SK-N-SH (cell line): Measurements from ENCODE around the gene CSRP3. TPM values are rescaled to one million over a fixed set of nuclear protein-coding genes. Genes with fewer than 3 reads are reported as not detected.
"Not testable (repeated sequence)": the region's sequence is repeated elsewhere in the genome, so short reads cannot be mapped to it uniquely, and the experiment has no call there.

ENCODE experiments used
- CTCF ChIA-PET: fragments of 300-600, 350-600 bp; formaldehyde crosslinking; extraction: SDS; loops from one replicate; lab custom pipeline; 2021; lab: Yijun Ruan, JAX
- POLR2A ChIA-PET: fragments of 350-600 bp; sonication (Branson Sonifier 250); formaldehyde crosslinking; extraction: SDS; loops from one replicate; lab custom pipeline; 2020; ENCODE audit warnings: antibody characterized with exemption, inconsistent platforms; lab: Yijun Ruan, JAX
- DNase-seq: peaks from one replicate; pipeline ENCODE4 v3.0.0; 2012
- H2AFZ ChIP-seq: fragments of 200-600 bp; sonication (generic); 2 replicates; pipeline ENCODE4 v1.8.1; 2016; ENCODE audit warnings: antibody characterized with exemption, mild to moderate bottlenecking, low read depth
- H3F3A ChIP-seq: fragments of 200-600 bp; sonication (generic); replicated peaks from 2 replicates; pipeline ENCODE3; 2016; ENCODE audit warnings: antibody characterized with exemption, mild to moderate bottlenecking; ENCODE audit not compliant: insufficient read depth
- H3K27ac ChIP-seq, 2 experiments: fragments of 200-500 bp in 1 of 2; fragments of 200-600 bp in 1 of 2; sonication (Bioruptor generic) in 1 of 2; sonication (generic), shearing (Covaris generic) in 1 of 2; 2 replicates each; pipeline versions ENCODE4 v1.5.1 to v1.6.1; 2014 to 2016; ENCODE audit warnings: low read depth in 2 of 2, inconsistent platforms in 1 of 2, low read length in 1 of 2, mild to moderate bottlenecking in 1 of 2, mixed read lengths in 1 of 2
- H3K27me3 ChIP-seq: fragments of 200-600 bp; sonication (generic), shearing (Covaris generic); 2 replicates; pipeline ENCODE4 v1.6.1; 2016; ENCODE audit warnings: mixed run types; ENCODE audit not compliant: insufficient read depth
- H3K36me3 ChIP-seq, 2 experiments: fragments of 200-500 bp in 1 of 2; fragments of 200-600 bp in 1 of 2; sonication (Bioruptor generic) in 1 of 2; sonication (generic) in 1 of 2; replicated peaks in 1 of 2; 2 replicates each; pipeline versions ENCODE3 to v1.5.1; 2014 to 2016; ENCODE audit warnings: low read length in 1 of 2, mild to moderate bottlenecking in 1 of 2; ENCODE audit not compliant: insufficient read depth in 2 of 2, control insufficient read depth in 1 of 2
- H3K4me1 ChIP-seq, 2 experiments: fragments of 200-500 bp in 1 of 2; fragments of 200-600 bp in 1 of 2; sonication (Bioruptor generic) in 1 of 2; sonication (generic), shearing (Covaris generic) in 1 of 2; 2 replicates each; pipeline versions ENCODE4 v1.5.1 to v1.6.1; 2014 to 2016; ENCODE audit warnings: low read depth in 1 of 2, low read length in 1 of 2, mixed run types in 1 of 2; ENCODE audit not compliant: insufficient read depth in 2 of 2, control insufficient read depth in 1 of 2
- H3K4me2 ChIP-seq: fragments of 200-600 bp; sonication (generic), shearing (Covaris generic); 2 replicates; pipeline ENCODE4 v1.6.1; 2017; ENCODE audit warnings: mixed run types
- H3K4me3 ChIP-seq, 2 experiments: fragments of 200-500 bp in 1 of 2; fragments of 200-600 bp in 1 of 2; sonication (Bioruptor generic) in 1 of 2; sonication (generic), shearing (Covaris generic) in 1 of 2; 2 replicates each; pipeline versions ENCODE4 v1.5.1 to v1.8.1; 2014 to 2016; ENCODE audit warnings: low read depth in 2 of 2, inconsistent platforms in 1 of 2, low read length in 1 of 2, mild to moderate bottlenecking in 1 of 2, mixed read lengths in 1 of 2, moderate library complexity in 1 of 2
- H3K79me2 ChIP-seq: fragments of 200-600 bp; sonication (generic); 2 replicates; pipeline ENCODE4 v1.8.1; 2017; ENCODE audit warnings: mild to moderate bottlenecking; ENCODE audit not compliant: insufficient read depth
- H3K9ac ChIP-seq: fragments of 200-600 bp; sonication (generic); 2 replicates; pipeline ENCODE4 v1.6.1; 2017; ENCODE audit warnings: mixed run types
- H3K9me2 ChIP-seq: fragments of 200-600 bp; sonication (generic); 2 replicates; pipeline ENCODE4 v1.6.1; 2017; ENCODE audit warnings: mixed run types
- H3K9me3 ChIP-seq: fragments of 200-600 bp; sonication (generic); 2 replicates; pipeline ENCODE4 v1.6.1; 2017; ENCODE audit warnings: mixed run types, mild to moderate bottlenecking, moderate library complexity
- H4K20me1 ChIP-seq: fragments of 200-600 bp; sonication (generic); 2 replicates; pipeline ENCODE4 v1.6.1; 2017; ENCODE audit warnings: mild to moderate bottlenecking, mixed run types; ENCODE audit not compliant: insufficient read depth
- CHD2 ChIP-seq: fragments of 150-350 bp; IDR thresholded peaks from 2 replicates; pipeline ENCODE4 v1.6.1; 2018; ENCODE audit warnings: low read length; ENCODE audit not compliant: partially characterized antibody
- ELF1 ChIP-seq: IDR thresholded peaks from 2 replicates; pipeline ENCODE4 v1.4.0; 2012
- EP300 ChIP-seq, 2 experiments: IDR thresholded peaks; 2 replicates each; pipeline versions ENCODE4 v1.4.0 to v1.6.1; 2012; ENCODE audit warnings: borderline replicate concordance in 1 of 2, low read depth in 1 of 2, low read length in 1 of 2
- EZH2phosphoT487 ChIP-seq: fragments of 200-600 bp; sonication (generic); IDR thresholded peaks from 2 replicates; pipeline ENCODE4 v1.6.1; 2017; ENCODE audit warnings: low read depth, mixed run types, mild to moderate bottlenecking, antibody characterized with exemption, moderate library complexity, borderline replicate concordance
- FOSL2 ChIP-seq: IDR thresholded peaks from 2 replicates; pipeline ENCODE4 v1.4.0; 2012; ENCODE audit warnings: low read depth, mild to moderate bottlenecking, moderate library complexity, borderline replicate concordance
- FOXJ3 ChIP-seq: sonication (generic); formaldehyde crosslinking; IDR thresholded peaks from 2 replicates; pipeline ENCODE4 v1.5.1; 2020; ENCODE audit warnings: mild to moderate bottlenecking, missing genetic modification reagents
- GABPA ChIP-seq: IDR thresholded peaks from 2 replicates; pipeline ENCODE4 v1.4.0; 2012; ENCODE audit warnings: low read depth, mild to moderate bottlenecking
- GATA2 ChIP-seq: sonication (generic); formaldehyde crosslinking; IDR thresholded peaks from 2 replicates; pipeline ENCODE4 v1.5.0; 2020; ENCODE audit warnings: mild to moderate bottlenecking, missing genetic modification reagents
- MAX ChIP-seq: IDR thresholded peaks from 2 replicates; pipeline ENCODE4 v1.4.0; 2012; ENCODE audit warnings: low read depth
- NRF1 ChIP-seq: IDR thresholded peaks from 2 replicates; pipeline ENCODE4 v1.6.1; 2012; ENCODE audit warnings: low read depth, mild to moderate bottlenecking, low read length
- RCOR1 ChIP-seq: fragments of 150-350 bp; IDR thresholded peaks from 2 replicates; pipeline ENCODE4 v1.6.1; 2017; ENCODE audit warnings: antibody characterized with exemption, low read length
- RXRA ChIP-seq: IDR thresholded peaks from 2 replicates; pipeline ENCODE4 v1.4.0; 2012; ENCODE audit warnings: low read depth, mild to moderate bottlenecking, borderline replicate concordance
- SIN3A ChIP-seq: IDR thresholded peaks from 2 replicates; pipeline ENCODE4 v1.6.1; 2012; ENCODE audit warnings: low read depth, mild to moderate bottlenecking, low read length, moderate library complexity, borderline replicate concordance
- TCF12 ChIP-seq: IDR thresholded peaks from 2 replicates; pipeline ENCODE4 v1.4.0; 2012
- TEAD4 ChIP-seq: IDR thresholded peaks from 2 replicates; pipeline ENCODE4 v1.4.0; 2012; ENCODE audit warnings: mild to moderate bottlenecking, borderline replicate concordance; ENCODE audit not compliant: insufficient read depth
- YY1 ChIP-seq: IDR thresholded peaks from 2 replicates; pipeline ENCODE4 v1.4.0; 2012; ENCODE audit warnings: low read depth, mild to moderate bottlenecking
- WGBS: methylation state at CpG from one replicate; pipeline ENCODE4 v1.1.6; 2017; ENCODE audit warnings: low lambda C conversion rate; 5-methylcytosine and 5-hydroxymethylcytosine counted together
- polyA plus RNA-seq, 3 experiments: library from polyadenylated mRNA; depleted of rRNA; stranded (reverse); fragments of >200 nt; gene quantifications; 2 replicates each; pipeline ENCODE4 v1.2.3, GENCODE V29; 2012
- TF ChIP-seq, protein P1 (sequence below): IDR thresholded peaks from 2 replicates; pipeline ENCODE4 v1.6.1; 2012; ENCODE audit warnings: mild to moderate bottlenecking, low read depth, low read length, moderate library complexity
- TF ChIP-seq, protein P2 (sequence below): fragments of 200-600 bp; sonication (generic); IDR thresholded peaks from 2 replicates; pipeline ENCODE4 v1.6.1; 2017; ENCODE audit warnings: antibody characterized with exemption, mild to moderate bottlenecking, moderate library complexity

CSRP3 gene
- polyA plus RNA-seq, 1 of the 3 experiments (the other 2 are of a cell fraction) = not detected

- Histone ChIP-seq H3K27ac (no peak overlapping the region), H3K27me3 (no peaks in the 10 kb centered on the region), H3K9me3 (no peaks in the 10 kb centered on the region), H3K4me1 (no peaks in the 10 kb centered on the region), H2AFZ (no peak overlapping the region), H3F3A (no peaks in the 10 kb centered on the region), H3K9ac (no peak overlapping the region), H3K4me3 (no peak overlapping the region), H3K36me3 (peaks cover 18 to 33% of the 10 kb centered on the region in 2 experiments), H3K9me2 (no peaks in the 10 kb centered on the region), H3K79me2 (no peaks in the 10 kb centered on the region), H4K20me1 (no peaks in the 10 kb centered on the region), H3K4me2 (no peak overlapping the region)
- no peak for DNase-seq
- POLR2A ChIA-PET = no interaction called here
- CTCF ChIA-PET = interaction anchor here (1.6 kb wide), 1 partner anchor 16 kb away, joined by 4 read pairs; no protein-coding TSS in a partner anchor
- TF ChIP-seq FOXJ3 (CRISPR knock-in tag) = no peak
- no peak for TF ChIP-seq RCOR1
- TF ChIP-seq NRF1 = no peak
- TF ChIP-seq MAX = no peak
- TF ChIP-seq, protein P1, sequence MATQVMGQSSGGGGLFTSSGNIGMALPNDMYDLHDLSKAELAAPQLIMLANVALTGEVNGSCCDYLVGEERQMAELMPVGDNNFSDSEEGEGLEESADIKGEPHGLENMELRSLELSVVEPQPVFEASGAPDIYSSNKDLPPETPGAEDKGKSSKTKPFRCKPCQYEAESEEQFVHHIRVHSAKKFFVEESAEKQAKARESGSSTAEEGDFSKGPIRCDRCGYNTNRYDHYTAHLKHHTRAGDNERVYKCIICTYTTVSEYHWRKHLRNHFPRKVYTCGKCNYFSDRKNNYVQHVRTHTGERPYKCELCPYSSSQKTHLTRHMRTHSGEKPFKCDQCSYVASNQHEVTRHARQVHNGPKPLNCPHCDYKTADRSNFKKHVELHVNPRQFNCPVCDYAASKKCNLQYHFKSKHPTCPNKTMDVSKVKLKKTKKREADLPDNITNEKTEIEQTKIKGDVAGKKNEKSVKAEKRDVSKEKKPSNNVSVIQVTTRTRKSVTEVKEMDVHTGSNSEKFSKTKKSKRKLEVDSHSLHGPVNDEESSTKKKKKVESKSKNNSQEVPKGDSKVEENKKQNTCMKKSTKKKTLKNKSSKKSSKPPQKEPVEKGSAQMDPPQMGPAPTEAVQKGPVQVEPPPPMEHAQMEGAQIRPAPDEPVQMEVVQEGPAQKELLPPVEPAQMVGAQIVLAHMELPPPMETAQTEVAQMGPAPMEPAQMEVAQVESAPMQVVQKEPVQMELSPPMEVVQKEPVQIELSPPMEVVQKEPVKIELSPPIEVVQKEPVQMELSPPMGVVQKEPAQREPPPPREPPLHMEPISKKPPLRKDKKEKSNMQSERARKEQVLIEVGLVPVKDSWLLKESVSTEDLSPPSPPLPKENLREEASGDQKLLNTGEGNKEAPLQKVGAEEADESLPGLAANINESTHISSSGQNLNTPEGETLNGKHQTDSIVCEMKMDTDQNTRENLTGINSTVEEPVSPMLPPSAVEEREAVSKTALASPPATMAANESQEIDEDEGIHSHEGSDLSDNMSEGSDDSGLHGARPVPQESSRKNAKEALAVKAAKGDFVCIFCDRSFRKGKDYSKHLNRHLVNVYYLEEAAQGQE = no peak
- no peak for TF ChIP-seq EP300 (IDR thresholded peaks at IDR 0.05; ENCODE audit: borderline replicate concordance in 1 of 2, low read depth in 1 of 2, low read length in 1 of 2)
- TF ChIP-seq TCF12 = no peak
- no peak for TF ChIP-seq GABPA
- no peak for TF ChIP-seq GATA2
- no peak for TF ChIP-seq FOSL2
- no peak for TF ChIP-seq EZH2phosphoT487
- TF ChIP-seq TEAD4 = no peak
- TF ChIP-seq, protein P2, sequence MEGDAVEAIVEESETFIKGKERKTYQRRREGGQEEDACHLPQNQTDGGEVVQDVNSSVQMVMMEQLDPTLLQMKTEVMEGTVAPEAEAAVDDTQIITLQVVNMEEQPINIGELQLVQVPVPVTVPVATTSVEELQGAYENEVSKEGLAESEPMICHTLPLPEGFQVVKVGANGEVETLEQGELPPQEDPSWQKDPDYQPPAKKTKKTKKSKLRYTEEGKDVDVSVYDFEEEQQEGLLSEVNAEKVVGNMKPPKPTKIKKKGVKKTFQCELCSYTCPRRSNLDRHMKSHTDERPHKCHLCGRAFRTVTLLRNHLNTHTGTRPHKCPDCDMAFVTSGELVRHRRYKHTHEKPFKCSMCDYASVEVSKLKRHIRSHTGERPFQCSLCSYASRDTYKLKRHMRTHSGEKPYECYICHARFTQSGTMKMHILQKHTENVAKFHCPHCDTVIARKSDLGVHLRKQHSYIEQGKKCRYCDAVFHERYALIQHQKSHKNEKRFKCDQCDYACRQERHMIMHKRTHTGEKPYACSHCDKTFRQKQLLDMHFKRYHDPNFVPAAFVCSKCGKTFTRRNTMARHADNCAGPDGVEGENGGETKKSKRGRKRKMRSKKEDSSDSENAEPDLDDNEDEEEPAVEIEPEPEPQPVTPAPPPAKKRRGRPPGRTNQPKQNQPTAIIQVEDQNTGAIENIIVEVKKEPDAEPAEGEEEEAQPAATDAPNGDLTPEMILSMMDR = no peak
- no peak for TF ChIP-seq YY1
- no peak for TF ChIP-seq RXRA
- no peak for TF ChIP-seq ELF1
- no peak for TF ChIP-seq CHD2
- no peak for TF ChIP-seq SIN3A
- 66% methylated on average over 3 of the region's 3 CpGs for WGBS
These were observed 56.5 kb downstream of the CSRP3 start for GRCh38 chr11:19145319-19145718.

DNA sequence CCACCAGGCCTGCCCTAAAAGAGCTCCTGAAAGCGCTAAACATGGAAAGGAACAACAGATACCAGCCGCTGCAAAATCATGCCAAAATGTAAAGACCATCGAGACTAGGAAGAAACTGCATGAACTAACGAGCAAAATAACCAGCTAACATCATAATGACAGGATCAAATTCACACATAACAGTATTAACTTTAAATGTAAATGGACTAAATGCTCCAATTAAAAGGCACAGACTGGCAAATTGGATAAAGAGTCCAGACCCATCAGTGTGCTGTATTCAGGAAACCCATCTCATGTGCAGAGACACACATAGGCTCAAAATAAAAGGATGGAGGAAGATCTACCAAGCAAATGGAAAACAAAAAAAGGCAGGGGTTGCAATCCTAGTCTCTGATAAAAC is 64.9 kb downstream of the CSRP3 start:
- POLR2A ChIA-PET, H3K4me2 ChIP-seq: not testable (repeated sequence)

More for the DNA sequence above, 64.9 kb downstream of the CSRP3 start:
- H3K4me1 ChIP-seq, H3K9me2 ChIP-seq, H3K9me3 ChIP-seq, CTCF ChIA-PET, H3K79me2 ChIP-seq, DNase-seq, H2AFZ ChIP-seq, H3K27me3 ChIP-seq, H4K20me1 ChIP-seq, H3K4me3 ChIP-seq, H3F3A ChIP-seq, H3K27ac ChIP-seq, H3K36me3 ChIP-seq, H3K9ac ChIP-seq: not testable (repeated sequence)
- WGBS = 89% methylated on average over 4 of the region's 4 CpGs
